Stimulated activated CD4-positive, alpha-beta T cell treated with anti-CD3 and anti-CD28 coated beads, Interleukin-15, amount 100 ng/mL, for 24 hours (primary cell): Measurements from ENCODE around the gene HKDC1.
"Not testable (repeated sequence)": the region's sequence is repeated elsewhere in the genome, so short reads cannot be mapped to it uniquely, and the experiment has no call there.

Experiments used
- DNase-seq: peaks from one replicate; pipeline ENCODE4 v3.0.0-alpha.2; 2020

Gene HKDC1

GRCh38 chr10:69284402-69284801, 64.3 kb downstream of the HKDC1 start:
- not testable (repeated sequence) for DNase-seq

DNA sequence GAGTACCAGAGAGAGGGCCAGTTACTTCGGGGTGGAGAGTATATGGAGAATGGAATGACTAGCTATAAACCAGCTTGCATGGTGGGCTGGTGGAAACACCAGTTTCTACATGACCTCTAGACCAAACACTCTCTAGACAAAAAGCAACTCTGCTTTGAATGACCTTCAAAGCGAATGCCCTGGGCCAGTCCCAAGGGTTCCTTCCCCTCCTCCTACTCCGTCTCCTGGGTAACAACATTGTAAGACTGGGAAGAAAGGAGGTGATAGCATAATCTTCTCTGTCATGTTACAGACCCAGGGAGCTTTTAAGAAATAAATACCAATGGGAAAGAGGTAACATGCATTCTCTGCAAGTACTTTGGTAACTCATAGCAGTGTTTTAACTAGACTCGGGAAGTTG, 65.6 kb downstream of the HKDC1 start:
- DNase-seq = no peak

DNA sequence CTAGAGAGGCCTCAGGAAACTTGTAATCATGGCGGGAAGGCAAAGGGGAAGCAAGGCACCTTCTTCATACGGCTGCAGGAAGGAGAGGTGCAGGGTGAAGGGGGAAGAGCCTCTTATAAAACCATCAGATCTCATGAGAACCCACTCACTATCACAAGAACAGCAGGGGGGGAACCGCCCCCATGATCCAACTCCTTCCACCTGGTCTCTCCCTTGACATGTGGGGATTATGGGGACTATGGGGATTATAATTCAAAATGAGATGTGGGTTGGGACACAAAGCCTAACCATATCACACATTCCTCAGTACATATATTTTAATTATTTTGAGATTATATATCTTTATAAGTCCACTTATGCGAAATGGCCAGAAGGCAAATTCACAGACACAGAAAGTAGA, 67.0 kb downstream of the HKDC1 start:
- no peak for DNase-seq

DNA sequence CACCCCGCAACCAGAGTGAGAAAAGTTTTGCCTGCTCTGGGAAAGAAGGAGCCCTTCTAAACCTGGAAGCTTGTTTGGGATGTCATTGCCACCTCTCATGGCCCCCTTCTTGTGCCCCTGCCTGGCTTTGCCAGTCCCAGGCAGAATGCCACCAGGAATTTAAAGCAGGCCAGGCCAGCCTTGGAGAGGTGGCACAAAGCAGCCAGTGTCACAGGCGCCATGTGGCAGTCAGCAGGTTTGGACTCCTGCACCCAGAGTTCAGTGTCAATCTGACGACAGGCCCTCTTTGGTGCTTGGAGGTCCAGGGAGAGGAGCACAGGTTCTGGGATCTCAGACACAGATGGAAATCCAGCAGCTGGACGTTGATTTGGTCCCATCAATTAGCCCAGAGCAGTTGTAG, 70.9 kb downstream of the HKDC1 start:
- no peak for DNase-seq

DNA sequence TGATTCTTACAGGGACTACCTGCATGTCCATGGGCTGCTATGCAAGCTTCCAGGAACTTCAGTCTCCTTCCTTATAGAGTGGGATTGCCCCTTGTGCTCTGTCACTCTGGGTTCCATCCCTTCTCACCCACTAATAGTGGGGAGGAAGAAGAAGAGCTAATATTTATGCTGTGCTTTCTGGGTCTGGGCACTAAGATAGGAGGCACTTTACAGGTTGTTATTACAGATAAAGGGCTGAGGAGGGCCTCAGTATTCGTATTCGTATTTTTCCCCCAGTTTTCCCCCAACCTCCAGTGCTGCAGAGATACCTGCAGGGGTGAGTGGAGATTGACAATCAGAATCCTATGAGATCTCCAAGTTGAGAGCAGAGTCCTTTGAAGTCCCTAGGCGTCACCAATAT, 72.3 kb downstream of the HKDC1 start:
- DNase-seq = no peak

GRCh38 chr10:69295027-69295636, 75.0 kb downstream of the HKDC1 start:
- no peak for DNase-seq

GRCh38 chr10:69303632-69304051, 83.5 kb downstream of the HKDC1 start:
- peak; percentile 35 for DNase-seq

DNA sequence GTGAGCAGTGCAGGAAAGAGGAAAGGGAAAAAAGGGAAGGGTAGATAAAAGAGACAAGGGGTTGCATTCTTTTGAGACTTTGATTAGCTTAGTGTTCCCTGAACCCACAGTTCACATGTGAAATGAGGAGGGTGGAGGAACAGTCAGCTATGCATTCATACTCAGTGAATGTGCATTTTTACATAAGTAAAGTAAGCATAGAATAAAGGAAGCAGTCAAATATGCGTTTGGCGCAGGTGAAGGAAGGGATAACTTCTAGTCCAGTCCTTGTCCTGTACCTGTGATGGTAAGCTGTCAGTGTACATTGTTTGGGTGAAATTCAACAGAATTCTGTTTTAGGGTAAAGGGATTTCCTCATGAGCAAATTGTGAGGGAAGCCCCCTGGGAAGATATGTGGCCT, 86.3 kb downstream of the HKDC1 start:
- DNase-seq = no peak

- no peak for DNase-seq
These were observed 87.3 kb downstream of the HKDC1 start for GRCh38 chr10:69307434-69307833.

GRCh38 chr10:69308304-69308703, 88.2 kb downstream of the HKDC1 start:
- DNase-seq = not testable (repeated sequence)

GRCh38 chr10:69311309-69311708, 91.2 kb downstream of the HKDC1 start:
- DNase-seq = no peak

DNA sequence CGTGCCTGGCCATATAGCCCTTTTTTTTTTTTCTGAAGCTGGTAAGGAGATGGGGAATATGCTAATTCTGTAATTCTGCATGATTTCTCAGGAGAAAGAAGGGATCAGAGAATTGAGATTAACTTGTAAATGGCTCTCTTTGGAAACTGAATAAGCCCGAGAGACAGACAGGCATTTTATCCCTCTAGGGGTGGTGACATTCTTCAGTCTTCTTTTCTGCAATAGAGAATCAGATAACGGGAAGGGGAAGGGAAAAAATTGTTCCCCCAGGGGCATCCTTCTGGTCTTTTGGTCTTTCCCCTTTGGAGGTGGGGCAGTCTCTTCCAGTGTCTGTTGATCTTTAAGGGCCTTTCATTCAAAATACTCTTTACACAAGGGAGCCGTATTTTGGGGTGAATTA, 92.4 kb downstream of the HKDC1 start:
- DNase-seq = no peak

- no peak for DNase-seq
These were observed 95.0 kb downstream of the HKDC1 start for GRCh38 chr10:69315100-69315542.

- no peak for DNase-seq
These were observed 95.6 kb downstream of the HKDC1 start for GRCh38 chr10:69315610-69316312.

DNA sequence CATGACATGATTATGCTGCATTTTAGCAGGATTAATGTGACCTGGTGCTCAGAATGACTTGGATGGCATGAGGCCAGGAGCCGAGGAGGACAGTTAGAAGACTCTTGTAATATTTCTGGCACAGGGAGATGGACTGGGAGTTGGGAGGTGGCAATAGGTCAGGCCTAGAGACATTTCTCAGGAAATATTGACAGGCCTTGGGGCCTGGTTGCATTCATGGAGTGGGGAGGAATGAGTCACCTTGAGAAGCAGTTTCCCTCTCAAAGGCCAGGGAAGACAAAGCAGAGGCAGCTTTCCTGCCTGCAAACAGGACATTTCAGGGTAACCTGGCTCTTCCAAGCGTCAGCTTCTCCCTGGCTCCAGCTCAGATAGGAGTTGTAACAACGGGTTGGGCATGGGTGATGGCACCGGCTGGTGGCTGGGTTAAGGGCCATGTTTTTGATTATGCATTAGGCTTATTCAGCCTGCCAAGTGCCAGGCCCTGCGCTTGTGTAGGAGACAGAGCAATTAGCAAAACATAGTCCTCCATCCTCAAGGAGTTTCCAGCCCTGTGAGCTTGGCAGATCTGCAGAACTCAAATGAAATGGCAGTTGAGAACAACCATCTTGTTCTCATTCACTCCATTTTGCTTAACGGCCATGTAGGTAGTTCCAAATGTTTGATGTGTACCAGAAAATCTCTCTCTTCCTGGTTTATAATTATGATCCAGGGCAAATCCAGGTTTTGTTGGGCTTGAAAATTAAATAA, 96.4 kb downstream of the HKDC1 start:
- no peak for DNase-seq
